Erythroblast (primary cell): Measurements from ENCODE around the gene CHAT.

ENCODE experiments used
- GATA1 ChIP-seq: IDR thresholded peaks from 2 replicates; pipeline ENCODE4 v1.6.1; 2011; ENCODE audit warnings: low read depth, mild to moderate bottlenecking, control low read depth, low read length, moderate library complexity
- POLR2A ChIP-seq: IDR thresholded peaks from 2 replicates; pipeline ENCODE4 v1.6.1; 2011; ENCODE audit warnings: mild to moderate bottlenecking, low read length

DNA sequence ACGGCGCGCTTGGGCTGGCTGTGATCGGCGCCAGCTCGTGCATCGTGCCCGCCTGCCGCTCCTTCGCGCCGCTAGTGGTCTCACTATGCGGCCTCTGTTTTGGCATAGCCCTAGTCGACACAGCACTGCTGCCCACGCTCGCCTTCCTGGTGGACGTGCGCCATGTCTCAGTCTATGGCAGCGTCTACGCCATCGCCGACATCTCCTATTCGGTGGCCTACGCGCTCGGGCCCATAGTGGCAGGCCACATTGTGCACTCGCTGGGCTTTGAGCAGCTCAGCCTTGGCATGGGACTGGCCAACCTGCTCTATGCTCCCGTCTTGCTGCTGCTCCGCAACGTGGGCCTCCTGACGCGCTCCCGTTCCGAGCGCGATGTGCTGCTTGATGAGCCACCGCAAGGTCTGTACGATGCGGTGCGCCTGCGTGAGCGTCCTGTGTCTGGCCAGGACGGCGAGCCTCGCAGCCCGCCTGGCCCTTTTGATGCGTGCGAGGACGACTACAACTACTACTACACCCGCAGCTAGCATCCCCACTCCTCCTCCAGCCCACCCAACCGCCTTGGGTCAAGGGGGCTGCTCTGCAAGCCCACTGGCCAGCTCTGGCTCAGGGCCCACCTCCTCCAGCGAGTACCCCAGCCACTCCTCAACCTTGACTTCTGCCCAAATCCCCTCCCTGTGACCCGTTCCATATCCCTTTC is 1.9 kb upstream of the CHAT start:
- TF ChIP-seq POLR2A = no peak
- no peak for TF ChIP-seq GATA1
